Prostate gland (tissue), 2 donors: ENCODE results near the gene ZNF391.

Source experiments
- POLR2A ChIP-seq: fragments of 450-650 bp; IDR thresholded peaks from one replicate; pipeline ENCODE4 v1.6.1; 2016; ENCODE audit warnings: antibody characterized with exemption, mild to moderate bottlenecking
- POLR2AphosphoS5 ChIP-seq: sonication (generic); formaldehyde crosslinking; IDR thresholded peaks from one replicate; pipeline ENCODE4 v1.6.1; 2017; ENCODE audit warnings: antibody characterized with exemption
- TF ChIP-seq, protein P1 (sequence below), 4 experiments: fragments of 200-600 bp in 2 of 4; fragments of 450-650 bp in 2 of 4; sonication (generic) in 2 of 4; IDR thresholded peaks; 1 replicate in 3 of 4; 2 replicates in 1 of 4; pipeline ENCODE4 v1.5.1; 2016 to 2019; ENCODE audit warnings: antibody characterized with exemption in 4 of 4, mild to moderate bottlenecking in 2 of 4, moderate library complexity in 2 of 4

DNA sequence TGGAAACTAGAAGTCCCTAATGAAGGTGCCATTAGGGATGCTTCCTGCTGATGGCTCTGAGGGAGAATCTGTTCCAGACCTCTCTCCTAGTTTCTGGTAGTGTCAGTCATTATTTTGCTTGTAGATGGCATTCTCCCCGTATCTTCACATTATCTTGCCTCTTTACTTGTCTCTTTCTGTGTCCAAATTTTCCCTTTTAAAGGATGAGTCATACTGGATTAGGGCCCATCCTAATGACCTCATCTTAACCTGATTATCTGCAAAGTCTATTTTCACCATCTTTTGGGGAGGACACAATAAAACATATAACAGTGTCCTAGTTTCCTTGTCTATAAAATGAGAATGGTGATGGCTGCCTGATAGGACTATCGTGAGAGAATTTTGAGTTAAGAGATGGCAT is 27.3 kb downstream of the ZNF391 start:
- TF ChIP-seq, protein P1, sequence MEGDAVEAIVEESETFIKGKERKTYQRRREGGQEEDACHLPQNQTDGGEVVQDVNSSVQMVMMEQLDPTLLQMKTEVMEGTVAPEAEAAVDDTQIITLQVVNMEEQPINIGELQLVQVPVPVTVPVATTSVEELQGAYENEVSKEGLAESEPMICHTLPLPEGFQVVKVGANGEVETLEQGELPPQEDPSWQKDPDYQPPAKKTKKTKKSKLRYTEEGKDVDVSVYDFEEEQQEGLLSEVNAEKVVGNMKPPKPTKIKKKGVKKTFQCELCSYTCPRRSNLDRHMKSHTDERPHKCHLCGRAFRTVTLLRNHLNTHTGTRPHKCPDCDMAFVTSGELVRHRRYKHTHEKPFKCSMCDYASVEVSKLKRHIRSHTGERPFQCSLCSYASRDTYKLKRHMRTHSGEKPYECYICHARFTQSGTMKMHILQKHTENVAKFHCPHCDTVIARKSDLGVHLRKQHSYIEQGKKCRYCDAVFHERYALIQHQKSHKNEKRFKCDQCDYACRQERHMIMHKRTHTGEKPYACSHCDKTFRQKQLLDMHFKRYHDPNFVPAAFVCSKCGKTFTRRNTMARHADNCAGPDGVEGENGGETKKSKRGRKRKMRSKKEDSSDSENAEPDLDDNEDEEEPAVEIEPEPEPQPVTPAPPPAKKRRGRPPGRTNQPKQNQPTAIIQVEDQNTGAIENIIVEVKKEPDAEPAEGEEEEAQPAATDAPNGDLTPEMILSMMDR (IDR thresholded peaks at IDR 0.05) = no peak
- TF ChIP-seq POLR2A (no peak), POLR2AphosphoS5 (no peak)
